PC-3 (cell line): Measurements from ENCODE around the gene RIMBP3B. TPM values are rescaled to one million over a fixed set of nuclear protein-coding genes. Genes with fewer than 3 reads are reported as not detected.
"Not testable (repeated sequence)": the region's sequence is repeated elsewhere in the genome, so short reads cannot be mapped to it uniquely, and the experiment has no call there.

Source experiments
- ATAC-seq: fragments of 200-7000 bp; cut with Tn5 transposase; 2 replicates; pipeline ENCODE4 v1.9.1; 2020; ENCODE audit warnings: mild to moderate bottlenecking, moderate library complexity
- Bru-seq: library from RNA; stranded (reverse); fragments of 400-500 nt; gene quantifications from one replicate; lab custom pipeline; 2021; lab: Mats Ljungman, UMichigan
- BruChase-seq, 2 experiments: library from RNA; stranded (reverse); fragments of 400-500 nt; gene quantifications; one replicate each; lab custom pipeline; 2021; lab: Mats Ljungman, UMichigan
- BruUV-seq: library from RNA; stranded (reverse); fragments of 400-500 nt; replicated peaks from 2 replicates; lab custom pipeline; 2021; lab: Mats Ljungman, UMichigan
- CTCF ChIA-PET: fragments of 300-600 bp; sonication (Branson Sonifier 250); formaldehyde crosslinking; loops from one replicate; lab custom pipeline; 2022; ENCODE audit warnings: antibody characterized with exemption; lab: Charles Lee
- POLR2A ChIA-PET: fragments of 300-600 bp; sonication (Branson Sonifier 250); formaldehyde crosslinking; loops from one replicate; lab custom pipeline; 2022; ENCODE audit warnings: antibody characterized with exemption; ENCODE audit not compliant: unreplicated experiment; lab: Charles Lee
- DNase-seq: peaks from one replicate; pipeline ENCODE4 v3.0.0-alpha.2; 2015
- H2AFZ ChIP-seq: fragments of 300-600 bp; sonication (generic); 2 replicates; pipeline ENCODE4 v1.6.0; 2016; ENCODE audit warnings: antibody characterized with exemption, low read length
- H3F3A ChIP-seq: fragments of 300-600 bp; sonication (generic); one replicate; pipeline ENCODE4 v1.6.0; 2017; ENCODE audit warnings: antibody characterized with exemption, low read length, control low read depth, mild to moderate bottlenecking; ENCODE audit not compliant: unreplicated experiment
- H3K27ac ChIP-seq: fragments of 300-600 bp; sonication (generic); 2 replicates; pipeline ENCODE4 v1.5.1; 2016; ENCODE audit warnings: mild to moderate bottlenecking, low read length
- H3K27me3 ChIP-seq: fragments of 300-600 bp; sonication (generic); 2 replicates; pipeline ENCODE4 v1.6.1; 2016; ENCODE audit warnings: low read length, mixed read lengths
- H3K36me3 ChIP-seq: fragments of 300-600 bp; sonication (generic); 2 replicates; pipeline ENCODE4 v1.6.1; 2016; ENCODE audit warnings: low read depth, mixed run types, low read length, mixed read lengths
- H3K4me1 ChIP-seq: fragments of 300-600 bp; sonication (generic); 2 replicates; pipeline ENCODE4 v1.5.1; 2016; ENCODE audit warnings: low read length; ENCODE audit not compliant: insufficient read depth
- H3K4me2 ChIP-seq: fragments of 300-600 bp; sonication (generic); 2 replicates; pipeline ENCODE4 v1.6.0; 2016; ENCODE audit warnings: low read length
- H3K4me3 ChIP-seq: fragments of 300-600 bp; sonication (generic); 2 replicates; pipeline ENCODE4 v1.5.1; 2016; ENCODE audit warnings: mild to moderate bottlenecking, low read length, mixed read lengths
- H3K79me2 ChIP-seq: fragments of 300-600 bp; sonication (generic); 2 replicates; pipeline ENCODE4 v1.6.1; 2017; ENCODE audit warnings: low read length, mixed read lengths
- H3K9ac ChIP-seq: fragments of 300-600 bp; sonication (generic); 2 replicates; pipeline ENCODE4 v1.6.0; 2016; ENCODE audit warnings: mild to moderate bottlenecking, low read length
- H3K9me2 ChIP-seq: fragments of 300-600 bp; sonication (generic); replicated peaks from 2 replicates; pipeline ENCODE4 v1.6.1; 2016; ENCODE audit warnings: mixed run types, low read length, mixed read lengths
- H3K9me3 ChIP-seq: fragments of 300-600 bp; sonication (generic); 2 replicates; pipeline ENCODE4 v1.6.1; 2016; ENCODE audit warnings: low read length, mixed read lengths
- H4K20me1 ChIP-seq: fragments of 300-600 bp; sonication (generic); 2 replicates; pipeline ENCODE4 v1.6.1; 2016; ENCODE audit warnings: low read length, mixed read lengths
- intact Hi-C: fragments of 100-400 bp; cut with micrococcal nuclease; formaldehyde crosslinking; loops from 2 replicates; pipeline ENCODE4 v1.9.0; 2023
- long read RNA-seq: library from polyadenylated mRNA; unstranded; transcript quantifications from one replicate; pipeline ENCODE4 v2.0.0, GENCODE V29; 2021; ENCODE audit not compliant: unreplicated experiment
- total RNA-seq: library from RNA; depleted of rRNA; stranded (reverse); fragments of >200 nt; gene quantifications from 2 replicates; pipeline ENCODE4 v1.2.3, GENCODE V29; 2014; rRNA removed

The RIMBP3B gene, protein sequence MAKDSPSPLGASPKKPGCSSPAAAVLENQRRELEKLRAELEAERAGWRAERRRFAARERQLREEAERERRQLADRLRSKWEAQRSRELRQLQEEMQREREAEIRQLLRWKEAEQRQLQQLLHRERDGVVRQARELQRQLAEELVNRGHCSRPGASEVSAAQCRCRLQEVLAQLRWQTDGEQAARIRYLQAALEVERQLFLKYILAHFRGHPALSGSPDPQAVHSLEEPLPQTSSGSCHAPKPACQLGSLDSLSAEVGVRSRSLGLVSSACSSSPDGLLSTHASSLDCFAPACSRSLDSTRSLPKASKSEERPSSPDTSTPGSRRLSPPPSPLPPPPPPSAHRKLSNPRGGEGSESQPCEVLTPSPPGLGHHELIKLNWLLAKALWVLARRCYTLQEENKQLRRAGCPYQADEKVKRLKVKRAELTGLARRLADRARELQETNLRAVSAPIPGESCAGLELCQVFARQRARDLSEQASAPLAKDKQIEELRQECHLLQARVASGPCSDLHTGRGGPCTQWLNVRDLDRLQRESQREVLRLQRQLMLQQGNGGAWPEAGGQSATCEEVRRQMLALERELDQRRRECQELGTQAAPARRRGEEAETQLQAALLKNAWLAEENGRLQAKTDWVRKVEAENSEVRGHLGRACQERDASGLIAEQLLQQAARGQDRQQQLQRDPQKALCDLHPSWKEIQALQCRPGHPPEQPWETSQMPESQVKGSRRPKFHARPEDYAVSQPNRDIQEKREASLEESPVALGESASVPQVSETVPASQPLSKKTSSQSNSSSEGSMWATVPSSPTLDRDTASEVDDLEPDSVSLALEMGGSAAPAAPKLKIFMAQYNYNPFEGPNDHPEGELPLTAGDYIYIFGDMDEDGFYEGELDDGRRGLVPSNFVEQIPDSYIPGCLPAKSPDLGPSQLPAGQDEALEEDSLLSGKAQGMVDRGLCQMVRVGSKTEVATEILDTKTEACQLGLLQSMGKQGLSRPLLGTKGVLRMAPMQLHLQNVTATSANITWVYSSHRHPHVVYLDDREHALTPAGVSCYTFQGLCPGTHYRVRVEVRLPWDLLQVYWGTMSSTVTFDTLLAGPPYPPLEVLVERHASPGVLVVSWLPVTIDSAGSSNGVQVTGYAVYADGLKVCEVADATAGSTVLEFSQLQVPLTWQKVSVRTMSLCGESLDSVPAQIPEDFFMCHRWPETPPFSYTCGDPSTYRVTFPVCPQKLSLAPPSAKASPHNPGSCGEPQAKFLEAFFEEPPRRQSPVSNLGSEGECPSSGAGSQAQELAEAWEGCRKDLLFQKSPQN (N-terminal part only)
- 0.06 TPM in 1 of 2 replicates, not detected in the other for total RNA-seq
- not detected for Bru-seq, nascent RNA
- BruChase-seq, experiment 1, labeled RNA remaining after a 6-hour chase, result not detected
- BruChase-seq, experiment 2, labeled RNA remaining after a 2-hour chase, result not detected
- long read RNA-seq, result 0 reads

- H3K27me3 ChIP-seq, CTCF ChIA-PET, H3K4me3 ChIP-seq, H3K79me2 ChIP-seq, H3F3A ChIP-seq, POLR2A ChIA-PET, DNase-seq, H3K4me2 ChIP-seq, H3K9me3 ChIP-seq, H4K20me1 ChIP-seq, H3K9me2 ChIP-seq, H3K36me3 ChIP-seq, H3K9ac ChIP-seq, intact Hi-C loops, BruUV-seq, H3K27ac ChIP-seq, H3K4me1 ChIP-seq, H2AFZ ChIP-seq: not testable (repeated sequence)
- ATAC-seq, result peak; percentile 83
Measured at GRCh38 chr22:21383701-21384467, at the start of gene RIMBP3B. Gene RIMBP3B, plus strand, starts transcription at chr22:21383751. Its CDS starts 108 bp downstream, at chr22:21383859.

DNA sequence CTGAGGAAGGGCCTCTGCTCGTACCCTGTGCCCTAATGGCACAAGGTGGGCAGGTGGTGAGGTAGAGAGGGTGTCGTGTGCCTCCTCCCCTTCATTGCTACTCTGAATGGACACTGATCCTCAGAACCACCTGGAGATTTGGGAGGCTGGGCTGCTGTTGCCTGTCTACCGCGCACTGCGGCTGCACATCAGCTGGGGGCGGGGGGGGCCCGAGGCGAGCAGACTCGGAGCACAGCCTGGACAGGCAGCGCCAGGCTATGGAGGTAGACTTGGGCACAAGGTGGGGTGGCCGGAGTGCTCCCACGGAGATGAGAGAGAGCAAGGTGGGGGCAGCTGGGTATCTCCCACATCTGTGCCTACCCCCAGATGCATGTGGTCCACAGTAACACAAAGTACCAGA lies 26.0 kb upstream of the RIMBP3B start:
- H3K27me3 ChIP-seq, CTCF ChIA-PET, H3F3A ChIP-seq, H3K27ac ChIP-seq, H3K4me3 ChIP-seq, H3K9me3 ChIP-seq, ATAC-seq, intact Hi-C loops, DNase-seq, H3K9me2 ChIP-seq, H4K20me1 ChIP-seq, H3K36me3 ChIP-seq, H3K9ac ChIP-seq, BruUV-seq, H3K4me1 ChIP-seq, H3K79me2 ChIP-seq, H2AFZ ChIP-seq, H3K4me2 ChIP-seq, POLR2A ChIA-PET: not testable (repeated sequence)

DNA sequence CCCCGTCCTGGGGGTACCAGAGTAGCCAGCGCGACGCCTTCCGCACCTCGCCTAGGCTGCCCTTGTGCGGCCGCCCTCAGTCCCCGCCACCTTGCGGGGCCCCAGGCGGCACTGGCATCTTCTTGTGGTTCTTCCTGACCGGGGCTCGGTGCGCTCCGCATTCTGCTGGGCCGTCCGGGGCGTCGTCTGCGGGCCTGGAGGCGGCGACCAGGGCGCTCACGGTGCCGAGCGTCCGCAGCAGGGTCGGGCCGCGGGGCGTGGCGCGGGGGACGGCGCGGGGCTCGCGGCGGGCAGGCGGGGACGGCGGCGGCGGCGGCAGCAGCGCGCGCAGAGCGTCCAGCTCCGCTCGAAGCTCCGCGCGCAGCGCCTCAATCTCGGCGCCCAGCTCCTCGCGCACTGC lies 23.0 kb upstream of the RIMBP3B start:
- POLR2A ChIA-PET, CTCF ChIA-PET, ATAC-seq: not testable (repeated sequence)

GRCh38 chr22:21362473-21362872 lies 21.1 kb upstream of the RIMBP3B start:
- H3K4me2 ChIP-seq, H3K9me3 ChIP-seq, DNase-seq, CTCF ChIA-PET, H3K36me3 ChIP-seq, H3K9me2 ChIP-seq, intact Hi-C loops, H2AFZ ChIP-seq, H3K4me3 ChIP-seq, H4K20me1 ChIP-seq, BruUV-seq, H3K9ac ChIP-seq, H3F3A ChIP-seq, H3K4me1 ChIP-seq, H3K27ac ChIP-seq, H3K27me3 ChIP-seq, H3K79me2 ChIP-seq, POLR2A ChIA-PET: not testable (repeated sequence)
- peak; percentile 31; the same call in 1 of the 2 replicates for ATAC-seq

More for the DNA sequence above, 23.0 kb upstream of the RIMBP3B start:
- H3K9ac ChIP-seq, H3K9me3 ChIP-seq, DNase-seq, BruUV-seq, H3K27ac ChIP-seq, H2AFZ ChIP-seq, H3K4me1 ChIP-seq, H3K36me3 ChIP-seq, H3K79me2 ChIP-seq, H3K27me3 ChIP-seq, H3F3A ChIP-seq, H4K20me1 ChIP-seq, H3K9me2 ChIP-seq, H3K4me3 ChIP-seq, intact Hi-C loops, H3K4me2 ChIP-seq: not testable (repeated sequence)

DNA sequence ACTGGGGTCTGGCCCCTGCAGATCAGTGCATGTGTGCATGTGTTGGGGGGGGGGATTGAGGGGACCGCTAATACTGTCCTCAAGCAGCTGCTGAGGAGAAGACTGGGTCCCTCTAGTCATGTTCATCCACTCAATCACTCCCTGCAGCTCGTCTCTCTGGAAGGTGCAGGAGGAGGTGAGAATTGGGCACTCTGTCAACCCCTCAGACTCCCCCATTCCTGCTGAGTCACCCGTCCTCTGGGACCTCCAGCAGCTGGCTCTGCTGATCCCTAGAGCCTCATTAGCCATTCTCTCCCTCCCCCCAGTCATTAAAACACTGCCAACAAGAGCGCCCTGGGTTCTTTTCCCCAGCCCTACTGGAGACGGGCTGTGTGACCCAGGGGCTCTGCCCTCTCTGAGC lies 20.5 kb upstream of the RIMBP3B start:
- intact Hi-C loops, DNase-seq, H4K20me1 ChIP-seq, H3K27ac ChIP-seq, H3K4me1 ChIP-seq, CTCF ChIA-PET, ATAC-seq, H3F3A ChIP-seq, H3K27me3 ChIP-seq, H3K9me3 ChIP-seq, H3K9ac ChIP-seq, H3K79me2 ChIP-seq, H2AFZ ChIP-seq, H3K4me3 ChIP-seq, BruUV-seq, POLR2A ChIA-PET, H3K36me3 ChIP-seq, H3K4me2 ChIP-seq, H3K9me2 ChIP-seq: not testable (repeated sequence)
